AML-193 (cell line): ENCODE results near the gene RAD51B.
A peak's percentile ranks its signal among the peaks of the same experiment; 100 is the strongest.

Source experiments
- DNase-seq, 2 experiments: peaks; one replicate each; lab custom pipeline; 2025; lab: John Stamatoyannopoulos, UW

The RAD51B gene

DNA sequence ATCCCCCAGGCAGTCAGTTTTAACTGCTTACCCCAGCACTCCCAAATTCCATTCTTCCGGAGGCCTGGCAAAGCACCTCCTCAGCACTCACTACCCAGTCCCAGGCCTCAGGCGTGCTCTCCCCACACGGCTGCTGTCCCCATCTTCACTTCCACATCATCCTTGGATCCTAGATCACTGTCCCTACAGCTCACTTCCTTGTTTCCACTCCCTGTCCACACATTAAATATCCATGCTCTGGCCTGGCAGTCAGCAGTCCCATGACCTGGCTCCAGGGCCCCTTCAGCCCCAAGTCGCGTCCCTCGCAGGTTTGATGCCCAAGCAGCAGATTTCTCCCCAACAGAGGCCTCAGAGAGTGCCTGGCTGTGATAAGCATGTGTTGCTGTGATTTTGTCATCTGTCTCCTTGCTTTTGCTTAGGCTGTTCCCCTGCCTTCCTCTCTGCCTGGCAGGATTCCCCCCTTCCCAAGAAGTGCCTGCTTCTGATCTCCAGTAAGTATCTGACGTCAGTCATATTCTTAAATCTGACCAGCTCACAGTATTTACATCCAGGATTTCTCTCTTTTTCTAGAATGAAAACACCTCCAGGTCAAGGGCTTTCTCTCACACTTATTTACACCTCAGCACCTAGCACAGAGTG, 731.6 kb downstream of the RAD51B start:
- DNase-seq: no peak

DNA sequence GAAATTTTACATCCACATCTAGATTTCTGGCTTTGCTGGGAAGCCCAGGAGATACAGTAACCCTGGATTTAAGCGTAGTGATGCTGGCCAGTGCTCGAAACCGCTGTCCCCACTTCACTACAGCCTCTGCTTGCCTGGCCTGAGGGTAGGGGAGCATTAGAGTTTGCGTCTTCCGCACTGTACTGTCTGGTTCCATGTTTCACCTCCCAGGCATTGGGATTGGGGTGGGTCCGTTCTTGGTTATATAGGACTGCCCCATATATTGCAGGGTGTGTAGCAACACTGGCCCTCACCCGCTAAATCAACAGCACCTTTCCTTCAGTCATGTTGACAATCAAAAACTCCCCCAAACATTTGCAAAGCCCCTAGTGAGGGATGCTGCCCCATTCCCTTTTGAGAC, 732.5 kb downstream of the RAD51B start:
- no peak for DNase-seq

DNA sequence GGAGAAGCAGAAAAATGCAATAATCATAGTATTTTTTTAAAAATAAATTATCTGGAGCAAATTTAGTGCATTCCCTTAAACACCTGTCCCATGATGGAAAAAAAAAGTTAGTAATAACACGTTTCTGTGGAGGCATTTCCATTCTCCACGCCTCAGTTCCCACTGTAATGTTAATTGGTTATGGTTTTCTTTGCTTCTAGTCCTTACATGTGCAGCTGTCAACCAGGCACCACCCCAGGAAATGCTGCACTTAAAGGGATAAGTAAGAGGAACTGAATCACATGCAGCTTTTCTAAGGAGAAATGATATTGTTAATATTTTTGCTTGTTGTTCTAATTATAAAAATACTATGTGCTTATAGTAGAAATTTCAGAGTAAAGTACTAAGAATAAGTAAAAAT, 733.0 kb downstream of the RAD51B start:
- peak; percentile 4 to 6 for DNase-seq

DNA sequence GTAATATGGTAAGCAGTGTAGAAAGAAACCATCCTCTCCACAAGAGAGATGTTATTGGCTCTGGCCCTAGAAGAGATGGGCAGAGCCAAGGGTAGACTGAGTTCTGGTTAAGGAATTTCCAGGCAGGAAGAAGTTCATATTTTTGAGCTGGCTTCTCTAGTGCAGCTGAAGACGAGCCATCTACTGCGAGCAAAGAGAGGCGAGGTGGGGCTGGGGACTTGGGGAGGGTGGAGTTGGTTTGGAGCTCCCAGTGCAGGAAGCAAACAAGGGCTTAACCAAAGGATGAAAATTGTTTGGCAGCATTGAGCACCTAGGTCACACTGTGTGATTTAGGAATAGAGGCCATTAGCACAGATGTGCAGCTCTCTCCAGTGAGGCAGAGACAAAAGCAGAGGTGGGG, 733.7 kb downstream of the RAD51B start:
- DNase-seq: no peak

DNA sequence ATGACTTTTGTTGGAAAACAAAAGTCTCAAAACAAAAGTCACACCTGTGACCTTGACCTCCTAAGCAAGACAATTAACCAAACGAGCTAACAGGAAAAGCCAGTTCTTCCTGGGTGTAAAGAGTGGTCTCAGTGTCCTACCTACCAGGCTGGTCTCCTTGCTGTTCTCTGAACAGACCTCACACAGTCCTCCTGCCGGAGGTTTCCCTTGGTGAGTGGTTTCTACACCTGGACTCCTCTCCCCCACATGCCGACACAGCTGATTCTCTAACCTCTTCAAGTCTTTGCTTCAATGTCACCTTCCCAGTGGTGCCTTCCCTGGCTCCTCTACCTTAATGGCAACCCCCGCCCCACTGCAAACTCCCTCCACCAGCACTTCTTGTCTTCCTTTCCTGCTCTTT, 734.7 kb downstream of the RAD51B start:
- no peak for DNase-seq

DNA sequence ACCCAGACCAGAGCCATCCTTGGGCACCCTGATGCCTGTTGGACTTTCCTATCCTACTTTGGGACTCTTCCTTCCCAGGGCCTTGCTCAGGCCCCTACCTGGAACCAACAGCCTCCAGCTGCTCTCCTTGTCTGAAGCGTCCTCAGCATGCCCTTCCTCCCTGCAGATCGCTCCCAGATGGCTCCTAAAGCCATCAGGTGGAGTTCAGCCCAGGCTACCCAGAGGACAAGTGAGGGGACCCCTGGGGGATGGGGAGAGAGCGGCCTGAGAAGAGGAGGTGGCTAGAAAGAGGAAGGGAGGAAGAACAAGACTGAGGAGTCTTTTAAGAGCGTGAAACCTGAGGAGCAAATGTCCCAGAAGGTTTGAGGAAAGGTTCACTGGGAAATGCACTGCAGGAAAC, 736.7 kb downstream of the RAD51B start:
- no peak for DNase-seq

DNA sequence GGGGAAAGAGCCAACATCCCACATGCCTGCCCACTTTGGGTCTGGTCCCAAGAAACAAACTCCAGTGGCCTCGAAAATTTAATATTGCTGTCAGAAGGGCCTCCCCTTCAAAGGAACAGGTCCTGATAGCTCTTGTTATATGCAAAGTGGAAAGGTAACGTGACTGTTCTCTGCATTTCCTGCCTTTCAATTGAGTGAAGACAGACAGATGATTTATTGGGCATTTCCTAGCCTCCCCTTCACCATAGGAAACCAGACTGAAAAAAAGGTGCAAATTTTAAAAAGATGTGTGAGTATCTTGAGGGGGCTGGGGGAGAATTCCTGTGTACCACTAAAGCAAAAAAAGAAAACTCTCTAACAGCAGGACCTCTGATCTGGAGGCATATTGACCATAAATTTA, 738.1 kb downstream of the RAD51B start:
- DNase-seq: no peak

DNA sequence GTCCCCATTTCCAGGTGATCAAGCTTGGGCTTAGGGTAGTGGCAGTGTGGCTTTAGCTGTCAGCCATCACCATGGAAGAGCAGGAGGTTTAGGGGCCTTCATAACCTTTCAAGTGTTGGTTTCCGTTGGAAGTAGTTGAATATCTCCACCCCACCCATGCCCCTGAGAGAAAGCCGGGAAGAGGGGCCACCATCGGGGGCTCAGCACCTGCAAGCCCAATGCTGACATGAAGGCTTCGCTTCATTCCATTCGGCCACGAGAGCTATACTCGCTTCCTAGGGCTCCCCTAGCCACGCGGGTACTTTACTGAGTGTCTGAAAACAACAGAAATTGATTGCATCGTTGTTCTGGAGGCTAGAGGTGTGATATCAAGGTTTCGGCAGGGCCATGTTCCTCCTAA, 738.5 kb downstream of the RAD51B start:
- no peak for DNase-seq

DNA sequence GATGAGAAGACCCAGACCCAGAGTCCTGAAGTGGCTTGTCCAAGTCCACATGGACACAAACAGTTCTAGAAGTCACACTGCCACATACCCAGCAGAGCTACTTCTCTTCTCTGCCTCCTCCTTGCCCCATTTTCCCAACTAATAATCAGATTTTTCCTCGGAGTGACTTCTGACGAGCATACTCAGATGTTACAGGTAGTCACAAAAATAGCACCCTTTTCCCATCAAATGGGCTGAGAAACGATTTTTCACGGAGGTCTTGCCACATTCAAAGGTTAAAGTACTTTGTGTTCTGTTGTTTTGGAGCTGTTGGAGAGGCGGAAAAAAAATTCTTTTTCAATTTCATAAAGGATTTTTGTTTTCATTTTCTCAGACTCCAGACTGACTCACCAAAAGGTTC, 740.4 kb downstream of the RAD51B start:
- DNase-seq: no peak

DNA sequence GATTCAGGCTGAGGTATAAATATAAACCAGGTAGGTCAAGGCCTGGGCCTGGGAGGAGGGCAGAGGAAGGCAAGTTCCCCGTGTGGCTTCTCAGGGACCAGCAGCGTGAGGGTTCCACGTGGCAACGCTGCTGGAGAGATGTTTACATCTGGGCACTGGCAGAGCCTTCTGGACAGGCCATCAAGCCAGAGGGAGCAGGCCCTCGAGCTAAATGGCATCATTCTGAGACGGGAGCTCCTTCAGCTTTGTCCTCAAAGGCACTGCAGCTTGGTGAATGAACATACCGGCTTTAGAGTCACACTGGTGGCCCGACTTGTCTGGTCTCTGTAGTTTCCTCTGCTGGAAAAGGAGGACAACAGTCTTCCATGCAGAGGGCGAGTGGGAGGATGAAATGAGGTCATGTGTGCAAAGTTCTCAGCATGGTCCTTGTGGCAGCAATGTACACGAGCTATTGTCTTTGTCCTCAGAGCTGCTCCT, 742.0 kb downstream of the RAD51B start:
- DNase-seq: no peak

DNA sequence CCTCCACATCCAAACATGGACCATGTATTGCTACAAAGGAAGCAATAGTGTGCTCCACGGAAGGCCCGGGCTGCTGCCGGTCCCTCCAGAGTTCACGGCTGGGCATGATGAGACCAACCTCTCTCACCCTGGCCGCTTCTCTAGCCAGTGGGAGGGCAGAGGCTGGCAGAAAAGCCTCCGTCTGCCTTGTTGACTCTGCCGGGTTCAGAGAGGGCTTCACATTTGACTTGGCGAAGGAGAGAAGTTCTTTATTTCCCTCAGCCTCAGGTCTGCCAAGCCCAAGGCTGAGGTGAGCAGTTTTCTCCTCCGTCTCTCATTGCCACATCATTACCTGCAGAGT, 743.3 kb downstream of the RAD51B start:
- no peak for DNase-seq

DNA sequence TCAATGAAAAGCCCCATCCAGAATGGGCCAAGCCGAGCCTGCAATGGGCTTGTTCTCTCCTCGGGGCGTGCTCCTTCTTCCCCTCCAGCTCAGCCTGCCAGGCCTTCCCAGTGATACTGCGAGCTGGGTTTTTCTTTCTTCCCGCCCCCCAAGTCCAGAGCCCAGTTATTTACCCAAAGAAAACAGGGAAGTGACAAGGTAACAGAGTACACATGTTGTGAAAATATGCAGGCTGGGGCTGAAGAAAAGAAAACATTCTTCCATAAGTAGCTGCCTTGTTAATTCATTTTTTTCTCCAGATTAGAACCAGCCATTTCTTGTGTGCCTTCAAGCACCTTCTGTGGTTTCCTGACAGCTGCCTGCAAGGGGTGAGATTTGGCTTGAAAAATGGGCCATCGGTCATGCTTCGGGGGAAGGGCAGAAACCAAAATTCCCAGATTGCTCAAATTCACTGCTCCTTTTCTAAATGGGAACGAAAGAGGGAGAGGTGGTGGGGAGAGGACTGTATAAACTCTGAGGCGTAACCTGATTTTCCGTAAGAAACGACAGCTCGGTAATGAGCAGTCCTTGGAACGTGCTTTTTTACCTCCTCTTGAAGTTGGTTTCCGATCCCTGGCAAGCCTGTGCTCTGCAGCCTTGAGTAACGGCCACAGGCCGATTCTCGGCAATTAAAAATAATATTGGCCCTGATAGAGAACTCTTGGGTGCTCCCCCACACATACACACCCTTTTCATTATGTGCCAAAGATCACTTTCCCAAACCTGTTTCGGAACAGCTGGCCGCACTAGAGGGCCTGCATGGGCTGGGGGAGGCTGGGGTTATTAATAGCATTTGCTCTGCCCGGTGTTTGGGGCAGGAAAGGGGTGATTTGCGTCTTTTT, 743.9 kb downstream of the RAD51B start:
- no peak for DNase-seq

DNA sequence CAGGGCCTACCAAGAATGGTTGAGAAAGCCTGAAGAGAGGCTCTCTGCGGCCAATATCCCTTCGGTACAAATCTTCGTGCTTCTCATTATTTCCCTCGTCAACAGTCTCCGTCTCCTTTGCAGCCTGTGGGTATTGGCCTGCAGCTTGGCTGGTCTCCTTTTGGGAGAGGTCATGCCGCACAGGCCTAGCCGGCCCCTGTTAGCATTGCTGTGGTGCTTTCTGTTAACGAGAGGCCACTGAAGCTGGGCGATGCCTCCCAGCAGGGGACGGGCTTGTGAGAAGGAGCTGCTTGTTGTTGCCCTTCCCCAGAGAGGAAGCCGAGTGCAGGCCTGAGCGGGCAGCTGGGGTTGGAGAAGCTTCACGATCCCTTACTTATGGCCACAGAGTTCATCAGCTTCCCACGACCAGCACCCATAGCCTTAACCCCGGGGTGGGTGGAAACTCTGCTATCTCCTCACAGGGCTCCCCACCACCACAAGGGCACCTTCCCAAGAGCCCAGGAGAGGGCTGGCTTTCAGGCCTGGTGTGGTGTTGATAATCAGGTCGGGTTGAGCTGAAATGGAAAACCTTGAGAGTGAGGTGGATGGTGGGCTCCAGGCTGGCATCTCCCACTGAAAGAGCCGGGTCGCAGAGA, 744.7 kb downstream of the RAD51B start:
- no peak for DNase-seq

DNA sequence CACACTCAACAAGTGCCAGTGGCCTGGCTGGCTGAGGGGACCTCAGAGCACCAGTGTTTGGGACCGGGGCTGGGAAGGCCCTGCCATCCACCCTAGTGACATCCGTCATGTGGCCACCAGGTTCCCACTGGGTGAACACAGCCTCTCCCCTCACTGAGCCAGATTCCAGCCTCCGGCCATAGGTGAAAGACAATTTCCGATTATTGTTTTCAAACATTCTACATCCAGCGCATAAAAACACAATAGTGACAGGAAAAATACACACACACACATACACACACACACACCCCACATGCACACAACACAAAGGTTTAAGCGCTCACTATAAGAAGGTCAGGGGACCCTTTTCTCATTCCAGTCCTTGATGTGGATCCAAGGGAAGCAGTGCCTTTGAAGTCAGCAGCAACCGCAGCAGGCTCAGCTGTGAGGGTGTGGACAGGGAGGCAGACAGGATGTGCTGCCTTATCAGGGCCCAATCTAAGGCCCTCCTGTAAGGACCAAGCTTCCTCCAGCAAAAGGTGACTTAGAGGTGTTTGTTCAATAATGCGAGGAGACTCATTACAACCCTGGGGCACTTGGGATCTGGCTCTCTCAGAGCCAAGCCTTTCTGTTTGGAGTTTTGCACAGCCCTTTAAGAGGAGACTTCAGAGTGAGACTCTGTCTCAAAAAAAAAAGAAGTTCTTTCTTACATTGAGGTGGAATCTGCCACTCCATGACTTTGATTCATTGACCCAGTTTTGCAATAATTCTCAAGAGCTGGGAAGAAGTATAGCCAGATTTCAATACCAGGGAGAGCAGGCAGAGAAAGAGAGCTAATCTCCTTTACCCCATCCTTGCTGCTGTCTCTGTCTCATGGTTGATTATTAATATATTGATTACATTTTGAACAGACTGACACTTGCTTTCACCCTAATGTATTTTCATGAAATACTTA, 745.5 kb downstream of the RAD51B start:
- no peak for DNase-seq

DNA sequence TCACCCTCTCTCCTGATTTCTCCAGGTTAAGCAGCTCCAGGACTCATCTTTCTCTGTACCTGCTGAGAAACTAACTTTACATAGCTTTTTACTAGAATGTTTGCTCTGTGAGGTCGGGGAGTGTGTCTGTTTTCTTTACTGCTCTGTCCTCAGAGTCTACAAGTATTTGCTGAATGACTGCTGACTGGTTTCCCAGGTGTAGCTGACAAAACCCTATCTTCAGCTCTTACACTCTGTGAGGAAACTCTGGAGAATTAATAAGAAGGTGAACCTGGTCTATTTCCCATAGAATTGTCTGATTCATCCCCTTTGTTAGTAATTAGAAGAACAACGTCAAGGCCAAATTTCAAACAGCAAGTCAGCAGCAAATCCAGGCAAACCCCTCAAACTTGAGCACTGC, 746.5 kb downstream of the RAD51B start:
- no peak for DNase-seq

DNA sequence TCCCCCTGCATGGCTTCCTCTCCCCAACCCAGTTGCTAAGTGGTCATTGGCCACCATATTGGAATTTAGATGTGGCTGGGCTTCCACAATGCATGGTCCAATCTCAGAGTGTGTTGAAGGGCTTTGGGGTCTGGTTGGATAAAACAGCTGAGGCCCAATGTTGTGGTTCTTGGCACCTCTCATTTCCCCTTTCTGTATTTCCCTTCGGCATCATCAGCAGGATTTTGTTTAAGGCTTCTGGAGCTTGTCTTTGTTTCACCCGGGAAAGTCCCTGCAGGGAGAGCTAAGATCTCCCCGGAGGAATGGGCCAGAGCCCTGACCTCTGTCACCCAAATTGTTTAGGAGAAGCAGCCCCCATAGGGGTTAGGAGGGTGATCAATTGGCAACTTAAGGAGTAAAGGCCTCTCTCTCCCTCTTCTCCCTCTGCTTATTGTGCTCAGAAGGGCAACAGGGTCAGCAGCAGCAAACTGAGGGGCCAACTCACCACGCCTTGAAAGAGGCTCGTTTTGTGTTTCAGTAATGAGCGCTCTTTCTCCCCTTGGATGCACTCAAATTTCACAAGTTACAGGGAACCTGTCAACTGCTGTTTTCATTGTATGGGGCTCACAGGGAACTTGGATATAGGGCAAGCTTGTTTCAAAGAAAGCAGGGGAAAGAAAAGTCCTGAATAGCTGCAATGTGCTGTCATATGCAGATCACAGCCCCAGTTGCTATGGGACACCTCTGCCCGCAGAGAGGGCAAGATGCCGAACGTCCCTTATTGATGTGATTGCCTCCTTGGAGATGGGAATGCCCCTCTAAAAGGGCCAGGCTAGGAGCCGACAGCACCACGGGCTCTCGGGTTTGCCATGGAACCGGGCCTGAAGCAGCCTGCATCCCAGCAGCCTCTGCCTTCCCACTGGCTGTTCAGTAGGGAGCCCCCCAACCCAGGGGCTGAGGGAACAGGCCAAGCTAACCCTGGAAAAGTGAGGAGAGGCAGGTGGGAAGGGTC, 749.6 kb downstream of the RAD51B start:
- DNase-seq: no peak

DNA sequence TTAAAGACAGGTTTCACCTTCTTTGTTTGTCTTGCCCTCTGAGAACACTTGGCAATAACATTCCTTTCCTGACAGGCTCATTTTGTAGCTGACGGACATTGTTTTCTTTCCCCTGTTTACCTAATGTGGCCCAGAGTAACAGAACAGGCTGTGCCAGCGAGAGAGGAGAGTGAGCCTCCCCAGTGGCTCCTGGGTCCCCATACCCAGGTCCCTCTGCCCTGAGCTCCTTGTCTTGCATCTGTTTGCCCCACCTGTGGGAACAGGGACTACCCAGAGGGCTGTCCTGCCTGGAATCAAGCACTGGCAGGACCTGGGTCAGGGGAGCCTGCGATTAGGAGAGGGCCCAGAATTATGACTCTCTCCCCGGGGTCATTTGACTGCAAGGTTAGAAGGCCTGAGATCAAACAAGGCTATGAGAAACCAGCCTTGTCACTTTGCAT, 750.4 kb downstream of the RAD51B start:
- no peak for DNase-seq

DNA sequence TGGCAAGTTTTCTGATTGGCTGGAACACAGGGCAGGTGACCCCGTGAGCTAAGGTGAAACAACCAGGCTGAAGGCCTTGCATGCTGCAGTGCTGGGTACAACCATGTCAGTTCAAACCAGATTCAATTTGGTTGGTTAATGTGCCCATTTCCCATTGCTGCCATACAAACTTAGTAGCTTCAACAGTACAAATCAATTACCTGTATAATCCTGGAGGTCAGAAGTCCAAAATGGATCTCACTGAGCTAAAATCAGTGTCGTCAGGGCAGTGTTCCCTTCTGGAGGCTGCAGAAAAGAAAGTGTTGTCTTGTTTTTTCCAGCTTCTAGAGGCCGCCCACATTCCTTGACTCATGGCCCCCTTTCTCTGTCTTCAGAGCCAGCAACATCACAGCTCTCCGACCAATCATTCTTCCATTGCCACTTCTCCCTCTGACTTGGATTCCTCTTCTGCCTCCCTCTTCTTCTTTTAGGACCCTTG, 751.6 kb downstream of the RAD51B start:
- no peak for DNase-seq

DNA sequence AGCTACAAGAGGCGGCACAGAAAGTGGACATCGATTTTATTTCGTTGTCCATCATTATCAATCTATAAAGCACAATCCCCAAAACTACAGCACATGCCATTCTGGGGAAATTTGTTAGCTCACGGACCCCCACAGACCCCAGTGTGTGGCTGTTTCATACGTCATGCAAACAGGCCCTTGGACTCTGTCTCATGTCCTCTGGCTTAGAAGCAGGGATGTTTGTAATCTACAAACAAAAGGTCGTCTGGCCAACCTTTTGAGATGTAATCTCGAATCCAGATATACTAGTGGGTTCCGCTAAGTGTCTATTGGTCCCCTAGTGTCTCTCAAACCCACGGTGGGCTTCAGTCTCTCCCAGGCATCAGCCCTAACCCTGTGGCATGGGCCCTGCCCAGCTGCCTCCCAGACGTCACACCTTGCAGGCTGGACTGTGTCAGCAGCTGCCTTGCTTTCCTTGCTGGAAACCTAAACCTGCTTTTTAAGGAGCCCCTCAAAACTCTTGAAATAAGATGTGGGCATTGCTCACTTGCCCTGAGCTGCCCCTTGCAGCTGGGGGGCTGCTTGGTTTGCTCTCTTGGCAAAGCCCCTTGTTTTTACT, 752.4 kb downstream of the RAD51B start:
- DNase-seq: no peak

DNA sequence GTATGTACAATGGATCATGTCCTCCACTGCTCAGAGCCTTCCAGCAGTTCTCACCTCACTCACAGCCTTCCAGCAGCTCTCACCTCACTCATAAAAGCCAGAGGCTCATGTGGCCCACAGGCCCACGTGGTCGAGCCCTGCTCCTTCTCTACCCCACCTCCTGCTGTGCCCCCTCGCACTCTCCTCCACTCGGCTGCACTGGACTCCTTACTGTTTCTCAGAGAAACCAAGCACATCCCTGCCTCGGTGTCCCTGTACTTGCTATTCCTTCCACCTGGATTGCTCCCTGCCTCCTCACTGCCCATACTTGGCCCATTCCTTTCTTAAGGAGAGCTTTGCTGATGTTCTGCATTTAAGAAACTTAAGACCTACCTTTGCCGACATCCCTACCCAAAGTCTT, 753.5 kb downstream of the RAD51B start:
- no peak for DNase-seq
